Renal pelvis (tissue), 4 donors: ENCODE data around the gene RNF144A. TPM values are rescaled to one million over a fixed set of nuclear protein-coding genes. Genes with fewer than 3 reads are reported as not detected.
A peak's percentile ranks its signal among the peaks of the same experiment; 100 is the strongest.

ENCODE experiments used
- DNase-seq: peaks from one replicate; pipeline ENCODE4 v3.0.0-alpha.2; 2013
- polyA plus RNA-seq, 3 donors: library from polyadenylated mRNA; unstranded; fragments of 120-200 nt; gene quantifications; one replicate each; pipeline ENCODE4 v1.2.1, GENCODE V29; 2013; ENCODE audit not compliant: insufficient read length in 3 of 3

RNF144A gene
- polyA plus RNA-seq, 3 donors: 53.1 to 57.7 (median 55.4) TPM

DNA sequence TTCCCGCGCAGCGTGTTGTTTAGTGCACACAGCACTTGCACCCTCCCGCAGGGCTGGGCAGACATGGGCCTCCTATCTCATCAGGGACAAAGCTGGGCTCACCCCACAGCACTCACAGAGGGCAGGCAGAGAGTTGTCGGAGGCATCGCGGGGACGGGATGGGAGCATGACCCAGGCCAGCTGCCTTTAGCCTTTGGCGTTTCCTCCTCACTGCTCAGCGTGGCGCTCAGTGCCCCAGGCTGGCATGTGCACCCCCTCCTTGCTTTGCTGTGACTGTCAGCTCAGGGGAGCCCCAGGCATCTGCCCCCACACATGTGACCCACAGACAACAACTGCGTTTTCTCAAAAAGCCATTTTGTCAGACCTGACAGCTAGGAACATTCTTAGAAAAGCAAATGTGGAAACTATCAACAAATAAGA is 101.1 kb downstream of the RNF144A start:
- DNase-seq: no peak

GRCh38 chr2:7018767-7019166 is 101.6 kb downstream of the RNF144A start:
- no peak for DNase-seq

DNA sequence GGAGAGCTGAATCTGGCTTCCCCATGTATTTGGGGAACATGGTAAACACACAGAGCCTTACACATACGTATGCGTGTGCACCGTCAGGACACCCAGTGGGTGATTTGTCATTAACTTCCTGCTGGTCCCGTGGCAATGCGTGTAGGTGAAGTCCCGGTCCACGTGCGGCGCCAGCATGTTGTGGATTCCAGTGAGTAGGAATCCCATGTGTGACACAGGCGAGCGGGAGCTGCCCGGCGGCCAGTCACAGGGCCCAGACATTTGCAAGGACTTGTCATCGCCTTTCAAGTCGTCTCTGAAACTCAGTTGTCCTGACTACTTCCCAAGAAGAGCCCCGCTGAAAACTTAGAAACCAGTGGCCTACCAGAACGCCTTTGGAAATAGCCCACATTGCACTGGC is 102.0 kb downstream of the RNF144A start:
- DNase-seq: no peak

GRCh38 chr2:7020059-7020458 is 102.8 kb downstream of the RNF144A start:
- no peak for DNase-seq

DNA sequence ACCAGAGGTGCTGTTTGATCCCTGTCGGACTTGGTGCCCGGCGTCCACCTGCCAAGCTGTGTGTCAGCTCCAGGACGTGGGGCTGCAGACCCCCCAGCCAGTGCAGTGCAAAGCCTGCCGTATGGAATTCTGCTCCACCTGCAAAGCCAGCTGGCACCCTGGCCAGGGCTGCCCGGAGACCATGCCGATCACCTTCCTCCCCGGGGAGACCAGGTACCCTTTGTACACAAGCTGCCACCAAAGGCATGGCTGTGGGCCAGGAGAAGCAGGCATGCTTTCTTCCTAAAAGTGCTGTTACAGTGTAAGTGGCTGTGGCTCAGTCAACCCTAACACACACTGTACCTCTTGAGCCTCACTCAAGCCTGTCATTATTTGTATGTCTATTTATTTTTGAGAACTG is 103.3 kb downstream of the RNF144A start:
- no peak for DNase-seq

GRCh38 chr2:7020939-7021470 is 103.8 kb downstream of the RNF144A start:
- no peak for DNase-seq

DNA sequence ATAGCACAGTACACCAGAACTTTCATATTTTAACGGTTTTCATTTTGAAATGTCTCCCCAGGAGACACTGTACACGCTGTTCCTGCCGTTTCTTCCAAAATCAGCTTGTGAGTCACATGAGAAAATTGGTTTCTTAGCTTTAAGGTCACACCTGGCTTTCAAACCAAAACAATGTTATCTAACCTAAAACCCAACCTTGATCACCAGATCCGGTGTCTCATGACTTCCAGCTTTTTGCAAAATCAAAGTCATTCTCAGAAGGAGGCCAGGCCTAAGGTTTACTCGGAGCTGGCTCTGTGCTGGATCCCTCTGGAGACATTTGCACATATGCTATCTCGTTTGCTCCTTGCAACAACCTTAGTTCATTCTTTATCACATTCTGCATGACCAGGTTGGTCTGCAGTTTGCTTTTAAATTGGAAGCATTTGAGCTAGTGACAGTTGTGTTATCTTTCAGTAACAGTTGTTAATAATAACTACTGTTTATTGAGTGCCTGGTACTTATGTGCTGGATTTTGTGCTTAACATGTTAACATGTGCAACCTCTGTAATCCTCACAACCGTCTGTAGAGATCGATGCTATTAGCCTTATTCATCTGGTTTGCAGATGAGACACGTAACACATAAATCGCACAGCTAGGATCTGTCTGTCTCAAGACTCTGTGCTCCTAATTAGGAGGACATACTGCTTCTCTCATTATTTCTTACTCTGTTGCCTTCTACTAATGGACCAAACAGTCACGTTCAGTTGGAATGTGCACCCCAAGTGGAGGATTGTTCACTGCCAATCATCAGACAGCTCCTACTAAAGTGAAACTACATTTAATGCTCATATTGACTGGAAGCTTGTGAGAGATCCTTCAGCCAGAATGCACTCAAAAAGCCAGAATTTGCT is 105.5 kb downstream of the RNF144A start:
- DNase-seq: no peak

DNA sequence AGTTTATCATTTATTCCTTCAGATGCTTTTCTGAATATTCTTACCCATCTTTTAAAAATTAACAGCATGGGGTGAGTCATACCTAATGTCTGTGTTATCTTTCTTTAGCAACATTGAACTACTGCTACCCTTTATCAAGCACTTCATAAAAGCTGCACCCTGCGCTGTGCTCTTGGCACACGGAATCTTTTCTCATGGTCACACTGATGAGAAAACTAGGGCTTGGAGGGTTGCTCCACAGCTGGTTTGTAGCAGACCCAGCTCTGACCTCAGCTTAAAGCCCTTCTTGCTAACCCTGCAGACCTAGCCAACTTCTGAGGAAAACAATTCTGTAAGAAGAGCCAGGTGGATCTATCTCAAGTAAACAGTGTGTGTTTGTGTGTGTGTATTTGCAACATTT is 106.3 kb downstream of the RNF144A start:
- no peak for DNase-seq

DNA sequence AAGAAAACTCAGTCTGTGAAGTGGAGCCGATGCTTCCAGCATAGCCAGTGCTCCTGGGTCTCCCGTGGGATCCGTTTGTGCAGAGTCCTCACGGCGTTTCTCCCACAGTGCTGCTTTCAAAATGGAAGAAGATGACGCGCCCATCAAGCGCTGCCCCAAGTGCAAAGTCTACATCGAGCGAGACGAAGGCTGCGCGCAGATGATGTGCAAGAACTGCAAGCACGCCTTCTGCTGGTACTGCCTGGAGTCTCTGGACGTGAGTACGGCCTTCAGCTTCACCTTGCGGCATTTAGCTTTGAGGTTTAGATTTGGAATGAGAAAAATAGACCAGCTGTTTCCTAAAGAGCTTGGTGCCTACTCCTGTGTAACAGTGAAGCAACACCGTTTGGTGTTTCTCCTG is 107.0 kb downstream of the RNF144A start:
- DNase-seq: no peak

DNA sequence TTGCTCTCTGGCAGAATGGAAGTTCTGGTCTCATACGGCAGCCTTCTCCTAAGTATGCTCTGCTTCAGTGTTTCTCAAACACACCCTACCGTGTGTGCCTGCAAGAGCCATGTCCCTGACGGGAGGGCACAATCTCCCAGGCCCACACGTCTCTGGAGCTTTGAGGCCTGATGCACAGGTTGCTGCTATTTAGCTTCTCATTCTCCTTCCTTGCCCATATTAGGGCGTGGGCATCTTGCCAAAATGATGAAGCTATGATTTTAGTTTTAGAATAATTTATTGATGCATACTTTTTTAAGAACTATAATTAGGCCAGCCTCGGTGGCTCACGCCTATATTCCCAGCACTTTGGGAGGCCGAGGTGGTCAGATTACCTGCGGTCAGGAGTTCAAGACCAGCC is 107.9 kb downstream of the RNF144A start:
- no peak for DNase-seq

DNA sequence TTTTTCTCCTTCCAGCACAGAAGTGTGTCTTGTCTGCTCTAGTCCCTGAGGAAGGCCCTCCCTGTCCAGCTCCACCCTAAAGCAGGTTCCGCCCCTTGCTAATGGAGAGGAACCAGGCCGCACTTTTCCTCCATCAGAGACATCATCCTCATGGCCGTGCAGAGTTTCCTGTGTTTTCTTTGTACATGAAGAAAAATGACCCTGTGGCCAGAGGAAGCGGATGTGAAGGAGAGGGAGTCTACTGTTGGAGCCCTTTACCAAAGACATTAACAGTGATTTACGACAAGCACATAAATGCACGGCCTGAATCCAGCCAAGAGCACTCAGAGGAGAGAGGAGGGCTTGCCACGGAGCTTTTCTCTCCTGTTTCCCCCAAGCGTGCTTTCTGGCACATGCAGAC is 109.5 kb downstream of the RNF144A start:
- DNase-seq: peak; percentile 94

DNA sequence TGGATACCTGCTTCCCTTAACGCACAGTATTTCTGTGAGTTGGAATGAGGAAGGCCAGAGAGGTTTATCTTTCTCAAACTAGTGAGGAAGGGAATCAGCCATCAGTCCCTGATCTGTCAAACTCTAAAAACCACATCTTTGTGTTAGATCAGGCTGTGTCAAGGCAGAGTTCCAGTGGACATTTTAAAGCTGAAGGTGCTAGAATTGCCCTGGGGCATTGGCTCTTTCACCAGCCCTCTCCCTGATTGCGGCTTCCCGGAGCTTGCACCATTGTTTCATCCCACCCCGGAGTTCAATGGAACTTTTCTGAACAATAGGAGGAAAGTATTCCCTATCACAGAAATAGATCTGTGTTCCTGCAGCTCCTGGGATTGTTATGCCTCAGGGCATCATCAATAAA is 110.2 kb downstream of the RNF144A start:
- DNase-seq: no peak

DNA sequence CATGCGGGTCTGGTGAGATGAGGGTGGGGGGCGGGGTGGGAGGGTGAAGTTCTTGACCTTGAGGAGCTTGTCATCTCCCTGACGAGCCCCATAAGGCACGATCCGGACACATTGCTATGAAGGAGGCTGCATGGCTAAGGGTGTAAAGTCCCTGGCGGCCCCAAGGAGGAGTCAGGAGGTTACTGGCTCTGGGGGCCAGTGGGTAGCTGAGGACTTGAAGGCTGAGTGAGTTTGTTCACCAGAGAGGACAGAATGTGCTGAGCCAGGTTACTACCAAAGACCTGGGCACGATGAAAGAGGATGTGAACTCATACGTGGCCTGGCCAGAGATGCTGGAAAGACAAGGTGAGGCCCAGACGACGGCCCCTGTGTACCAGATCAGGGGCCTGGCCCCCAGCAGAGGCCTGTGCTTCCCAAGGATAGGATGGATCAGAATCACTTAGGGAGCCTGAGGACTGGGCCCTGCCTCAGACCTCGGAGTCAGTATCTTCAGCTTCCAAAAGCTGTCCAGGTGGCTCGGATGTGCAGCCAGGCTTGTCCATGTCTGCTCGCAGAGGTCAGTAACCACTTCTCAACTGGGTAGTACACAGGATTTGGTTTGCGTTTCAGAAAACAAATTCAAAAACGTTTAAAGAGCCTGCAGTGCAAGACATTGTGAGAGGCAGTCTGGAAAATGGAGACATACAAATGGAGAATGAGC is 110.9 kb downstream of the RNF144A start:
- DNase-seq: no peak

DNA sequence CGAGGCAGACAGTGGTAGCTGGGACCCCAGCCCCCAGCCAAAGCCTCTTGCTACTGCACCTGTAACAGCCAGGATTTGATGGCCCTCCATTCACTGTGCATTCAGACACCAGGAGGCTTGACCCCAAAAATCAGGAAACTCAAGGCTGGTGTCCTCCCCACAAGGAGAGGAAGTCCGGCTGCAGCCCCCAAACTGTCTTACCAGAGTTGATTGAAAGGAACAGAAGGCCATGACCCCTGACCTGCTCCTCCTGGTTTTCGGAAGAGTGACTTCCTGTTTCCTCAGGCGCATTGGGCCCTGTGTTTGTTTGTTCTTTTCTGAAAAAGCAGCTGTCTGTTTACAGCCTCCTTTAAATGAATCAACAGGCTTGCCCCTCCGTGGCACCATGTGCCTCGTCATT is 111.6 kb downstream of the RNF144A start:
- DNase-seq: no peak

- DNase-seq: no peak
Measured at GRCh38 chr2:7029291-7030059, 112.3 kb downstream of the RNF144A start.

DNA sequence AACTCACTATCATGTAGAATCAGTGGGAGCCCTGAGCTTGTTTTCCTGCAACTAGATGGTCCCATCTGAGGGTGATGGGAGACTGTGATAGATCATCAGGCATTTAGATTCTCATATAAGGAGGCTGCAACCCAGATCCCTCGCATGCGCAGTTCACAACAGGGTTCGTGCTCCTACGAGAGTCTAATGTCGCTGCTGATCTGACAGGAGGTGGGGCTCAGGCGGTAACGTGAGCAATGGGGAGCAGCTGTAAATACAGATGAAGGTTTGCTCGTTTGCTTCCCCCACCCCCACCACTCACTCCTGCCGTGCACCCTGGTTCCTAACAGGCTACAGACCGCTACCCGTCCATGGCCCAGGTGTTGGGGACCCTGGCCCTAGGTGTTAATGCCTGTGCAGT is 113.6 kb downstream of the RNF144A start:
- DNase-seq: no peak

- no peak for DNase-seq
Measured at GRCh38 chr2:7031547-7032245, 114.5 kb downstream of the RNF144A start.

DNA sequence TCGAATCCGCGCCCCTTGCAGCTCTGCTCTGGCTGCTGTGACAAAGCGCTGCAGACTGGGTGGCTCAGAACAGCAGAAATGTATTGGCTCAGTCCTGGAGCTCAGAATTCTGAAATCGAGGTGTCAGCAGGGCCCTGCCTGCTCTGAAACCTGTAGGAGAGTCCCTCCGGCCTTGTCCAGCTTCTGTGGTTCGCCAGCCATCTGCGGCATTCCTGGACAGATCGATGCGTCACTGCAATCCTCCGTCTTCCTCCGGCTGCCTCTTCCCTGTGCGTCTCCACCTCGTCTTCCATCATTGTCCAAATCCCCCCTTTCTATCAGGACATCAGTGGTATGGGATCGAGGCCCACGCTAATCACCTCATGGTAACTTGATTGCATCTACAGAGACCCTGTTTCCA is 115.2 kb downstream of the RNF144A start:
- no peak for DNase-seq

GRCh38 chr2:7033136-7033960 is 116.1 kb downstream of the RNF144A start:
- DNase-seq: no peak

DNA sequence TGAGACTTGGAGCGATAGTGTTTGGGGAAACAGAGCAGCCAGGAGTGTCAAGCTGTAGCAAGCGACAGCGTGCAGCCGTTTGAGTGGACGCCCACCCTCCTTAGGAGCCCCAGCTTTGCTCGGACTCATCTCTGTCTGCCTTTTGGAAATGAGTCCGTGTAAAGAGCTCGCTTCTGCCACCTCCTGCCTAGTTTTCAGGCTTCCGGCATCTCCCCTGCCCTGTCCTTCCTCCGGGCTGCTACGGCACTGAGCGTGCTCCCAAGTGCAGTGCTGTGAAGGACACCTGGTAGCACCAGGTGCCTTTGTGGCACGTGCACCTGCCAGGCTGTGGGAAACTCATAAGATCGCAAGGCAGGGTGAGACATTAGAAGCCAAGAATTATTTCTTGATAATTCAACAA is 117.1 kb downstream of the RNF144A start:
- DNase-seq: no peak

DNA sequence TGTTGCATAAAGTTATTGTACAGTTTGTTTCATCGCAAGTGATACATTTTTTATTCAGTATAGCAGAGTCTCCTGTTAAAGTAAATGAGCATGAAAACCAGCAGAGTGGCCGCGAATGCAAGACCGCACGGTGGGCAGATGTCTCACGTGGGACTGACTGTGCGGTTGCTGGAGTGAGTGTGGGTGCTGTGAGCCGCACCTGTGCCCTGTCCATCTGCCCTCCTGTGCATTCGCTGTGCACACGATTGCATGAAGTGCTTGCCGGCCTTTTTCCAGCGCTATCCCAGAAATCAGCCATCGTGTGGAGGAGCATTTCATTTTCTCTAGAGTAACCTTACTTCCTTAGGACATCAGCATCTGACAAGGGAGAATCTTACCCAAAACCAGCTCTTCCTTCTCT is 118.7 kb downstream of the RNF144A start:
- no peak for DNase-seq
